H9 (cell line): Measurements from ENCODE around the gene ASPG. TPM values are rescaled to one million over a fixed set of nuclear protein-coding genes. Genes with fewer than 3 reads are reported as not detected.

Experiments
- DNase-seq: peaks from one replicate; pipeline ENCODE4 v3.0.0-alpha.2; 2017
- H2AFZ ChIP-seq: one replicate; pipeline ENCODE4 v1.6.1; 2013; ENCODE audit warnings: mild to moderate bottlenecking, low read length, control low read depth, moderate library complexity
- H2AK5ac ChIP-seq: 2 replicates; pipeline ENCODE4 v1.6.1; 2013; ENCODE audit warnings: low read length, control low read depth, mixed read lengths; ENCODE audit not compliant: insufficient read length
- H2BK120ac ChIP-seq: one replicate; pipeline ENCODE4 v1.6.1; 2013; ENCODE audit warnings: low read depth, mild to moderate bottlenecking, low read length, control low read depth, inconsistent platforms; ENCODE audit not compliant: poor library complexity, severe bottlenecking
- H2BK12ac ChIP-seq: 2 replicates; pipeline ENCODE4 v1.6.1; 2013; ENCODE audit warnings: low read length, control low read depth, mixed read lengths, low read depth; ENCODE audit not compliant: insufficient read length
- H2BK15ac ChIP-seq: 2 replicates; pipeline ENCODE4 v1.6.1; 2013; ENCODE audit warnings: low read depth, low read length, control low read depth
- H2BK20ac ChIP-seq: one replicate; pipeline ENCODE4 v1.6.1; 2013; ENCODE audit warnings: low read depth, mild to moderate bottlenecking, low read length, control low read depth, inconsistent platforms; ENCODE audit not compliant: poor library complexity, severe bottlenecking
- H2BK5ac ChIP-seq: 2 replicates; pipeline ENCODE4 v1.6.1; 2013; ENCODE audit warnings: low read length, control low read depth, mixed read lengths; ENCODE audit not compliant: insufficient read length
- H3K14ac ChIP-seq: 2 replicates; pipeline ENCODE4 v1.6.1; 2013; ENCODE audit warnings: low read length, control low read depth; ENCODE audit not compliant: insufficient read depth
- H3K18ac ChIP-seq: 2 replicates; pipeline ENCODE4 v1.6.1; 2013; ENCODE audit warnings: low read depth, mild to moderate bottlenecking, mixed read lengths, low read length, control low read depth; ENCODE audit not compliant: insufficient read length
- H3K23ac ChIP-seq: 2 replicates; pipeline ENCODE4 v1.6.1; 2013; ENCODE audit warnings: low read length, control low read depth, mixed read lengths, low read depth; ENCODE audit not compliant: insufficient read length
- H3K23me2 ChIP-seq: 2 replicates; pipeline ENCODE4 v1.6.1; 2013; ENCODE audit warnings: low read depth, mild to moderate bottlenecking, mixed read lengths, low read length, control low read depth; ENCODE audit not compliant: insufficient read length, poor library complexity, severe bottlenecking
- H3K27ac ChIP-seq: 2 replicates; pipeline ENCODE4 v1.5.1; 2013; ENCODE audit warnings: low read length, control low read depth, mixed read lengths, low read depth; ENCODE audit not compliant: insufficient read length
- H3K27me3 ChIP-seq: 2 replicates; pipeline ENCODE4 v1.6.1; 2013; ENCODE audit warnings: low read length, control low read depth, inconsistent platforms; ENCODE audit not compliant: insufficient read depth
- H3K4ac ChIP-seq: 2 replicates; pipeline ENCODE4 v1.6.1; 2013; ENCODE audit warnings: low read depth, mild to moderate bottlenecking, control low read depth, inconsistent platforms, low read length, moderate library complexity
- H3K4me1 ChIP-seq: 2 replicates; pipeline ENCODE4 v1.6.1; 2013; ENCODE audit warnings: low read length, control low read depth, inconsistent platforms; ENCODE audit not compliant: insufficient read depth
- H3K4me2 ChIP-seq: 2 replicates; pipeline ENCODE4 v1.6.1; 2013; ENCODE audit warnings: low read length, control low read depth, mixed read lengths; ENCODE audit not compliant: insufficient read length, insufficient read depth
- H3K56ac ChIP-seq: 2 replicates; pipeline ENCODE4 v1.6.1; 2013; ENCODE audit warnings: low read depth, mild to moderate bottlenecking, mixed read lengths, low read length, control low read depth; ENCODE audit not compliant: insufficient read length
- H3K79me1 ChIP-seq: 2 replicates; pipeline ENCODE4 v1.6.1; 2013; ENCODE audit warnings: low read depth, mild to moderate bottlenecking, moderate library complexity, low read length, control low read depth, inconsistent platforms; ENCODE audit not compliant: insufficient read depth, poor library complexity, severe bottlenecking
- H3K79me2 ChIP-seq: 2 replicates; pipeline ENCODE4 v1.6.1; 2013; ENCODE audit warnings: low read length, control low read depth, inconsistent platforms; ENCODE audit not compliant: insufficient read depth
- H3K9ac ChIP-seq: 2 replicates; pipeline ENCODE4 v1.6.1; 2013; ENCODE audit warnings: low read length, control low read depth, mixed read lengths; ENCODE audit not compliant: insufficient read length; ENCODE audit errors: extremely low read depth
- H3K9me3 ChIP-seq: one replicate; pipeline ENCODE4 v1.6.1; 2013; ENCODE audit warnings: low read depth, low read length, inconsistent platforms; ENCODE audit not compliant: control insufficient read depth
- H3T11ph ChIP-seq: one replicate; pipeline ENCODE4 v1.6.1; 2013; ENCODE audit warnings: mild to moderate bottlenecking, low read length, control low read depth, inconsistent platforms
- H4K20me1 ChIP-seq: one replicate; pipeline ENCODE4 v1.6.1; 2013; ENCODE audit not compliant: control insufficient read depth, insufficient read length, insufficient read depth
- H4K5ac ChIP-seq: 2 replicates; pipeline ENCODE4 v1.6.1; 2013; ENCODE audit warnings: low read depth, mild to moderate bottlenecking, mixed read lengths, low read length, control low read depth; ENCODE audit not compliant: insufficient read length
- H4K8ac ChIP-seq: replicated peaks from 2 replicates; pipeline ENCODE4 v1.6.1; 2013; ENCODE audit warnings: low read length, control low read depth, mixed read lengths, low read depth; ENCODE audit not compliant: insufficient read length
- H4K91ac ChIP-seq: 2 replicates; pipeline ENCODE4 v1.6.1; 2013; ENCODE audit warnings: low read depth, mild to moderate bottlenecking, moderate library complexity, mixed read lengths, low read length, control low read depth; ENCODE audit not compliant: insufficient read length
- H3K27ac Mint-ChIP-seq, 3 experiments: 2 replicates in 2 of 3; 3 replicates in 1 of 3; pipeline ENCODE4 v1.8.0; 2020 to 2021; ENCODE audit warnings: mixed read lengths in 3 of 3, mild to moderate bottlenecking in 1 of 3, moderate library complexity in 1 of 3
- H3K27me3 Mint-ChIP-seq: 2 replicates; pipeline ENCODE4 v1.8.0; 2021; ENCODE audit warnings: low read depth, mild to moderate bottlenecking, moderate library complexity, mixed read lengths
- H3K36me3 Mint-ChIP-seq, 3 experiments: 2 replicates in 2 of 3; 3 replicates in 1 of 3; pipeline ENCODE4 v1.8.0; 2020 to 2021; ENCODE audit warnings: low read depth in 3 of 3, mixed read lengths in 3 of 3; ENCODE audit not compliant: insufficient read depth in 1 of 3
- H3K4me1 Mint-ChIP-seq, 2 experiments: 2 replicates each; pipeline ENCODE4 v1.8.0; 2020; ENCODE audit warnings: mixed read lengths in 2 of 2
- H3K4me3 Mint-ChIP-seq, 2 experiments: 2 replicates in 1 of 2; 3 replicates in 1 of 2; pipeline ENCODE4 v1.8.0; 2020 to 2021; ENCODE audit warnings: mild to moderate bottlenecking in 2 of 2, mixed read lengths in 2 of 2, moderate library complexity in 1 of 2
- H3K9me3 Mint-ChIP-seq, 2 experiments: 2 replicates in 1 of 2; 3 replicates in 1 of 2; pipeline ENCODE4 v1.8.0; 2020; ENCODE audit warnings: mild to moderate bottlenecking in 2 of 2, mixed read lengths in 2 of 2, moderate library complexity in 1 of 2
- WGBS: extraction: QIAGEN DNeasy Blood & Tissue Kit; methylation state at CpG from one replicate; pipeline ENCODE4 v1.1.7; 2013; ENCODE audit warnings: missing lambda C conversion rate, low lambda C conversion rate, mixed read lengths; ENCODE audit not compliant: insufficient read length; ENCODE audit errors: extremely low coverage; 5-methylcytosine and 5-hydroxymethylcytosine counted together
- total RNA-seq: library from RNA; stranded (reverse); gene quantifications from 2 replicates; pipeline ENCODE4 v1.2.1, GENCODE V29; 2021
- TF ChIP-seq, protein P1 (sequence below): fragments of 200-600 bp; sonication (generic); conservative IDR thresholded peaks from 3 replicates; pipeline ENCODE4 v1.8.0; 2021; ENCODE audit warnings: antibody characterized with exemption, mild to moderate bottlenecking

The ASPG gene
- total RNA-seq, 1 experiment from 2014 or later, result 0.33 TPM

DNA sequence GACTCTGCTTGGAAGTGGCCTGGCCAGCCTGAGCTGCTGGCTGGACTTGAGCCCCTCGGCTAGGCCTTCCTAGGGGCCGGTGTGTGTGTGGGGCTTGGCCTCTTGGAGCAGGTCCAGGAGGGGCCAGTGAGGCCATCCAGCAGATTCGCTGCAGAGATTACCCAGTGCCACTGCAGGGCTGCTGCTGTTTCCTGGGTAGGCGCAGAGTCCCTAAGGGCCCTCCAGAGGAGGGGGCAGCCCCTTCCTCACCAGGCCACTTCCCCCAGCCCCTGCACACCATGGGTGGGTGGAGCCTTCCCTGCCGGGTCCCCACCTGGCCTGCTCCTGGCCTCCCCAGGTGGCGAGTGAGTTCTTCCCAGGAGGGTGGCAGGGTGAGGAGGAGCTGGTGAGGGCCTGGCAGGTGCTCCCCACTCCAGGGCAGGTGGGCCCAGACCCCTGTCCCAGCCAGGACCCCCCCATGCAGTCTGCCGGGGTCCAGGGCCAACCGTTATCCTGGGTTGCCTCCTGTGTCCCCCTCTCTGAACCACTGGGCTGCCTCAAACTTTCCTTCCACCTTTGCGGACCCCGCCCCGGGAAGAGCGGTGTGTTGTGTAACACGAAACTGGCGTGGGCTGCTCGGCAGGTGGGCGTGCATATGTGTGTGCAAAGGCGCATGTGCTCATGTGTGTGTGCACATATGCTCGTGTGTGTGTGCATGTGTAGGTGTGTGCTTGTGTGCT is 25.1 kb downstream of the ASPG start:
- no peak overlapping the region for H2BK20ac ChIP-seq
- TF ChIP-seq, protein P1, sequence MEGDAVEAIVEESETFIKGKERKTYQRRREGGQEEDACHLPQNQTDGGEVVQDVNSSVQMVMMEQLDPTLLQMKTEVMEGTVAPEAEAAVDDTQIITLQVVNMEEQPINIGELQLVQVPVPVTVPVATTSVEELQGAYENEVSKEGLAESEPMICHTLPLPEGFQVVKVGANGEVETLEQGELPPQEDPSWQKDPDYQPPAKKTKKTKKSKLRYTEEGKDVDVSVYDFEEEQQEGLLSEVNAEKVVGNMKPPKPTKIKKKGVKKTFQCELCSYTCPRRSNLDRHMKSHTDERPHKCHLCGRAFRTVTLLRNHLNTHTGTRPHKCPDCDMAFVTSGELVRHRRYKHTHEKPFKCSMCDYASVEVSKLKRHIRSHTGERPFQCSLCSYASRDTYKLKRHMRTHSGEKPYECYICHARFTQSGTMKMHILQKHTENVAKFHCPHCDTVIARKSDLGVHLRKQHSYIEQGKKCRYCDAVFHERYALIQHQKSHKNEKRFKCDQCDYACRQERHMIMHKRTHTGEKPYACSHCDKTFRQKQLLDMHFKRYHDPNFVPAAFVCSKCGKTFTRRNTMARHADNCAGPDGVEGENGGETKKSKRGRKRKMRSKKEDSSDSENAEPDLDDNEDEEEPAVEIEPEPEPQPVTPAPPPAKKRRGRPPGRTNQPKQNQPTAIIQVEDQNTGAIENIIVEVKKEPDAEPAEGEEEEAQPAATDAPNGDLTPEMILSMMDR, result no peak
- H3K27ac Mint-ChIP-seq, result peak overlapping the region in 2 of 3 experiments; percentile 70; a peak in 3 of 7 replicates
- H3K79me1 ChIP-seq, result no peaks in the 10 kb centered on the region
- H3K9ac ChIP-seq, result no peak overlapping the region
- no peak for DNase-seq
- no peak overlapping the region for H4K91ac ChIP-seq
- H3K79me2 ChIP-seq, result no peaks in the 10 kb centered on the region
- no peak overlapping the region for H4K5ac ChIP-seq
- H3K56ac ChIP-seq, result no peak overlapping the region
- no peaks in the 10 kb centered on the region for H3K9me3 ChIP-seq
- no peak overlapping the region for H2AFZ ChIP-seq
- no peak overlapping the region for H2BK12ac ChIP-seq
- H2BK15ac ChIP-seq, result no peak overlapping the region
- no peaks in the 10 kb centered on the region; the same call in 1 of the 2 replicates for H3K27me3 ChIP-seq
- H3K4me1 Mint-ChIP-seq, result peaks cover 2 to 16% of the 10 kb centered on the region in 2 experiments; a peak in 3 of 4 replicates
- H3K4ac ChIP-seq, result no peak overlapping the region
- no peak overlapping the region for H2AK5ac ChIP-seq
- no peak overlapping the region for H2BK5ac ChIP-seq
- H4K8ac ChIP-seq, result no peak overlapping the region
- H3K18ac ChIP-seq, result no peak overlapping the region
- H3K27ac ChIP-seq, result no peak overlapping the region
- no peaks in the 10 kb centered on the region; the same call in 1 of the 2 replicates for H3K4me1 ChIP-seq
- H3K36me3 Mint-ChIP-seq, result no peaks in the 10 kb centered on the region
- H4K20me1 ChIP-seq, result no peaks in the 10 kb centered on the region
- H3K4me2 ChIP-seq, result no peak overlapping the region
- no peak overlapping the region for H3T11ph ChIP-seq
- no peaks in the 10 kb centered on the region; a peak in 1 of 5 replicates for H3K9me3 Mint-ChIP-seq
- WGBS, result no CpG with 5 or more reads among the region's 18 CpGs
- no peak overlapping the region for H3K4me3 Mint-ChIP-seq
- H3K27me3 Mint-ChIP-seq, result peaks cover 17% of the 10 kb centered on the region
- H3K23ac ChIP-seq, result no peak overlapping the region
- H2BK120ac ChIP-seq, result no peak overlapping the region
- H3K23me2 ChIP-seq, result no peaks in the 10 kb centered on the region
- H3K14ac ChIP-seq, result no peak overlapping the region; the same call in 1 of the 2 replicates
